Astrocyte of the cerebellum (primary cell): ENCODE results near the gene ICAM3.

Experiments
- DNase-seq: peaks from one replicate; pipeline ENCODE4 v3.0.0-alpha.2; 2011; ENCODE audit warnings: low read depth
- H3K4me3 ChIP-seq: 2 replicates; pipeline ENCODE4 v1.5.1; 2011; ENCODE audit warnings: mild to moderate bottlenecking, low read depth, low read length, moderate library complexity
- in situ Hi-C: cut with HindIII; loops from 2 replicates; pipeline ENCODE4 v1.10.0; 2017; ENCODE audit warnings: low sequenced_read_pairs
- TF ChIP-seq, protein P1 (sequence below): IDR thresholded peaks from 2 replicates; pipeline ENCODE4 v1.5.1; 2012; ENCODE audit warnings: low read length, low read depth, moderate library complexity, mild to moderate bottlenecking; ENCODE audit errors: missing control alignments

Gene ICAM3

DNA sequence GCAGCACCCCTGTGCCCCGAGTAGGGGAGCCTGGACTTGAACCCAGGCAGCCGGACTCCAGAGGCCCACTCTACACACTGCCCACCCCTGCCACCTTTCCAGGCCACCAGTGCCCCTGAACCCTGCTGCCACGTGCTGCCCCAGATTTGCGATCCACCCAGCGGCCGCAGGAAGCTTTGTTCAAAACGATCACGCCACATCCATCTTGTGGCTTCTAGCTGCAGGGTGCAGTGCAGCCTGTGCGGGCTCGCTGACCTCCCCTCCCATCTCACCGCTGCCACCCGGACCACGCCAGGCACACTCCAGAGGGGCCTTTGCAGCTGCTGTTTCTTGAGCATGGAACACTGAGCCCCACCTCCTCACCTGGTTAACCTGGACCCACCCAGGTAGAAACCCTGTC is 9.9 kb downstream of the ICAM3 start:
- no peak for DNase-seq
- in situ Hi-C loops: no loop called here
- no peak overlapping the region for H3K4me3 ChIP-seq
- TF ChIP-seq, protein P1, sequence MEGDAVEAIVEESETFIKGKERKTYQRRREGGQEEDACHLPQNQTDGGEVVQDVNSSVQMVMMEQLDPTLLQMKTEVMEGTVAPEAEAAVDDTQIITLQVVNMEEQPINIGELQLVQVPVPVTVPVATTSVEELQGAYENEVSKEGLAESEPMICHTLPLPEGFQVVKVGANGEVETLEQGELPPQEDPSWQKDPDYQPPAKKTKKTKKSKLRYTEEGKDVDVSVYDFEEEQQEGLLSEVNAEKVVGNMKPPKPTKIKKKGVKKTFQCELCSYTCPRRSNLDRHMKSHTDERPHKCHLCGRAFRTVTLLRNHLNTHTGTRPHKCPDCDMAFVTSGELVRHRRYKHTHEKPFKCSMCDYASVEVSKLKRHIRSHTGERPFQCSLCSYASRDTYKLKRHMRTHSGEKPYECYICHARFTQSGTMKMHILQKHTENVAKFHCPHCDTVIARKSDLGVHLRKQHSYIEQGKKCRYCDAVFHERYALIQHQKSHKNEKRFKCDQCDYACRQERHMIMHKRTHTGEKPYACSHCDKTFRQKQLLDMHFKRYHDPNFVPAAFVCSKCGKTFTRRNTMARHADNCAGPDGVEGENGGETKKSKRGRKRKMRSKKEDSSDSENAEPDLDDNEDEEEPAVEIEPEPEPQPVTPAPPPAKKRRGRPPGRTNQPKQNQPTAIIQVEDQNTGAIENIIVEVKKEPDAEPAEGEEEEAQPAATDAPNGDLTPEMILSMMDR: no peak

DNA sequence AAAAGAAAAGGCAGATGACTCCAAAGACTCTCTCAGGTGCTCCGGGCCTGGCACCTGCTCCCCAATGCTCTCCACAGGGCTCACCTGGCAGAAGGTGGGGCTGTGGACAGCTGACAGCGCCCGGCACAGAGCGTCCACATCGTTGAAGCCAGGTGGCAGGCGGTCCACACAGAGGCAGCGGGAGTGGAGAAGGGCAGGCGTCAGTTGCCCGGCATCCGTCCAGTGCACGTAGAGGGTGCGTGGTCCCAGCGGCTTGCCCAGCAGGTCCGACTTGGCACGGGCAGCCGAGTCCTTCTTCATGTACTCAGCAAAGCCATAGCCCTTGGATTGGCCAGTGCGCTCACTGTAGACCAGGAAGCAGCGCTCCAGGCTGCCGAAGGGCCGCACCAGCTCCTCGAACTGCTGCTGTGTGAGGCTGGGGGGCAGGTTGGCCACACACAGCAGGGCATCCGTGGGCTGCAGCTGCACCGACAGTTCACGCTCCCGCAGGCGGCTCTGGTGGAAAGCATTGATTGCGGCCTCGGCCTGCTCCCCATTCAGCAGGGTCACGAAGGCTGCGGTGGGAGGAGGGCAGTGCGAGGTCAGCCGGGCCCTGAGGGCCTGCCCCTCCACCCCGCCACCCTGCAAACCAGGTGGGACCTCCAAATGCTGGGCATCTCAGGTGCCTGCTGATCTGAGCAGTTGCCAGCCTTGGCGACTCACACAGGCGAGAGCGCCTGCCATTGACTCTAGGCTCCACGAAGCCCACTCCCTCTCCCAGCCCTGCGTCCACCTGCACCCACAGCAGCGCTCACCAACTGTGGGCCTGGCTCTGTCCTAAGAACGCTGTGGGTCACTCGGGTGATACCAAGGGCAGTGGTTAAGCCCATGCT is 10.6 kb downstream of the ICAM3 start:
- TF ChIP-seq, protein P1: no peak
- no peak for DNase-seq
- in situ Hi-C loops: no loop called here
- no peak overlapping the region for H3K4me3 ChIP-seq

DNA sequence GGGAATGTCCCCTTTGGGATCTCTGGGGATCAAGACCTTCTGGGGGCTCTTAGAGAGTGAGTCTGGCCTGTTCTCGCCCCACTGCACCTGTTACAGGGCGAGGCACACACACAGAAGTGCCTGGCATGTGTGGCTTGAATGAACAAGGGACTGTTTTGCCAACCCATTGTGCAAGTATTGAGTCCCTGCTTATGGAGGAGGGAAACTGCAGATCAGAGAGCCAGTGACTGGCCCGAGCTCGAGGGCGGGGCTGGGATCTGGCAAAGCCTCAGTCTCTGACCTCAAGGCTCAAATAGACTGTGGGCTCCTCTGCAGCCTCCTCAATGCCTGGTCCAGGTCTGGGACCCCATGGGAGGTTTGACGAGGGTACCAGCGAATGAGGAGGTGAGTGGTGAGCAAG is 11.6 kb downstream of the ICAM3 start:
- in situ Hi-C loops: no loop called here
- TF ChIP-seq, protein P1: no peak
- DNase-seq: no peak
- no peak overlapping the region for H3K4me3 ChIP-seq

DNA sequence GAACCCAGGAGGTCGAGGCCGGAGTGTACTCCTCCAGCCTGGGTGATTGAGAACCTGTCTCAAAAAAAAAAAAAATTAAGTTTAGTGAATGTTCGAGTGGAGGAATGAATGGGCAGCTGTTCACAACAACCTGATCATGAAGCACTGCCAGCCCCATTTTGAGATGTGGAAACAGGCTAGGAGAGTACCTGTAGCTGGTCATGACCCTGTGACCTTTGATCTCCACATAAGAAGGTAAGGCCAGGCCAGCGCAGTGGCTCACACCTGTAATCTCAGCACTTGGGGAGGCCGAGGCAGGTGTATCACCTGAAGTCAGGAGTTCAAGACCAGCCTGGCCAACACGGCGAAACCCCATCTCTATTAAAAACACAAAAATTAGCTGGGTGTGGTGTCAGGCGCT is 13.7 kb downstream of the ICAM3 start:
- no peak for DNase-seq
- H3K4me3 ChIP-seq: no peak overlapping the region
- in situ Hi-C loops: no loop called here
- TF ChIP-seq, protein P1: no peak

DNA sequence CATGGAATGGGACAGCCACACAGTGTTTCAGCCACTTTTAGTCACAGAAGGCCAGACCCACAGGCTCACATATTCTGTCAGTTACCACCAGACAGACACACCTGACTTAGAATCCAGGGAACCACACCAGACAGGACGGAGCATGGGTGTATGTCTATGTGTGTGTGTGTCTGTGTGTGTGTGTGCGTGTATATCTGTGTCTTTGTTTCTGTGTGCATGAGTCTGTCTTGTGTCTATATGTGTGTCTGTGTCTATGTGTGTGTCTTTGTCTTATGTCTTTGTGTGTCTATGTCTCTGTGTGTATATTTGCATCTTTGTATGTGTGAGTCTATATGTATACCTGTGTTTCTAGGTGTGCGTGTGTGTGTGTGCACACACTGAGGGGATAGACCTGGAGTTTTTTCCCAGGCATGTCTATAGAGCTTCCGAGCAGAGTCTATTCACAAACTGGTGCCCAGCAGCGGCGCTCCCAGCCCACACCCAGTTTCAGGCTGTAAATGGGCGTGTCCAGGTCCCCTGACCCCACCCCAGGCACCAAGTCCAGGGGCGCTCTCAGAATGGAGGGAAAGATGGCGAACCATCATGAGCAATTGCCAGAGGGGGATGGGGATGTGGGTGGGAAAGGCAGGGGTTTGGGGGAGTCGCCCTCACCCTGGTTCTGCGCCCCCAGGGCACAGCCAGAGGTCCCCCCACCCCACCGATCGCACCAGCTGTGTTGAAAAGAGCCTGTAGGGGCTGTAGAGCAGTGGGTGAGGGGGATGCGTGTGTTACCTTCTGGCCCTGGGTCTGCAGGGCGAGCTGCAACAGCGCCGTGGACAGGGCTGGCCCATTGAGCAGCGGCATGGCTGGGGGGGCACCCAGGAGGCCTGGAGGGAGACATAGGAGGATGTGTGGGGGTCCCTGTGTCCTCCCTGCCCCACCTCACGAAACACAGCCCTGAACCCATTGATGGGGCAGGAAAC is 17.3 kb downstream of the ICAM3 start:
- TF ChIP-seq, protein P1: no peak
- no peak for DNase-seq
- no peak overlapping the region for H3K4me3 ChIP-seq
- in situ Hi-C loops: no loop called here

DNA sequence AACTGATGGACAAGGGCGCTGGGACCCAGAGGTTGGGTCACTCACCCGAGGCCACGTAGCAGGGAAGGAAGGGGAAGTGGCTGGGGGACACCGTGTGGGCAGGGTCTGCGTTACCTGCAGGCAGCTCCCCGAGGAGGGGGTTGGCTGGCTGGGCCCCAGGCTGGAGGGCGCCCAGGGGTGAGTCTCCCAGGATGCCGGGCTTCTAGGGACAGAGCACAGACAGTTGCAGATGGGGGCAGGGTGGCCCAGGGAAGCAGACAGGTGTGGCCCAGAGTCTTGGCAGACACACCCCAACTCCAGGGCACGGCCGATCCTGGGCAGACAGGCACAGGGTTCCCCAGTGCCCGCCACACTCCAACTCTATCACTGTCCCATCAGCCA is 18.0 kb downstream of the ICAM3 start:
- TF ChIP-seq, protein P1: no peak
- in situ Hi-C loops: no loop called here
- no peak for DNase-seq
- H3K4me3 ChIP-seq: no peak overlapping the region
